ENCODE measurements around the gene SLC35A5.

SLC35A5 gene

GRCh38 chr3:112530573-112530972, 31.3 kb upstream of the SLC35A5 start:
- no peaks in the 10 kb centered on the region; the same call in none of the 2 replicates for H3K36me3 ChIP-seq
- TF ChIP-seq, protein P1, sequence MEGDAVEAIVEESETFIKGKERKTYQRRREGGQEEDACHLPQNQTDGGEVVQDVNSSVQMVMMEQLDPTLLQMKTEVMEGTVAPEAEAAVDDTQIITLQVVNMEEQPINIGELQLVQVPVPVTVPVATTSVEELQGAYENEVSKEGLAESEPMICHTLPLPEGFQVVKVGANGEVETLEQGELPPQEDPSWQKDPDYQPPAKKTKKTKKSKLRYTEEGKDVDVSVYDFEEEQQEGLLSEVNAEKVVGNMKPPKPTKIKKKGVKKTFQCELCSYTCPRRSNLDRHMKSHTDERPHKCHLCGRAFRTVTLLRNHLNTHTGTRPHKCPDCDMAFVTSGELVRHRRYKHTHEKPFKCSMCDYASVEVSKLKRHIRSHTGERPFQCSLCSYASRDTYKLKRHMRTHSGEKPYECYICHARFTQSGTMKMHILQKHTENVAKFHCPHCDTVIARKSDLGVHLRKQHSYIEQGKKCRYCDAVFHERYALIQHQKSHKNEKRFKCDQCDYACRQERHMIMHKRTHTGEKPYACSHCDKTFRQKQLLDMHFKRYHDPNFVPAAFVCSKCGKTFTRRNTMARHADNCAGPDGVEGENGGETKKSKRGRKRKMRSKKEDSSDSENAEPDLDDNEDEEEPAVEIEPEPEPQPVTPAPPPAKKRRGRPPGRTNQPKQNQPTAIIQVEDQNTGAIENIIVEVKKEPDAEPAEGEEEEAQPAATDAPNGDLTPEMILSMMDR (IDR thresholded peaks at IDR 0.05; ENCODE audit: low read depth, low read length), result no peak
- DNase-seq, result no peak

GRCh38 chr3:112531358-112531781, 30.5 kb upstream of the SLC35A5 start:
- Histone ChIP-seq H3K9me3 (no peaks in the 10 kb centered on the region), H3K27me3 (no peaks in the 10 kb centered on the region), H3K4me1 (no peaks in the 10 kb centered on the region), H3K36me3 (peaks cover under 1% of the 10 kb centered on the region), H3K4me3 (ENCODE audit: low read depth, low read length) (no peak overlapping the region)
- TF ChIP-seq, protein P1 (IDR thresholded peaks at IDR 0.05; ENCODE audit: low read depth, low read length), result peak; percentile 49
- no peak for DNase-seq

More at GRCh38 chr3:112530573-112530972, 31.3 kb upstream of the SLC35A5 start:
- Histone ChIP-seq H3K4me1 (no peaks in the 10 kb centered on the region), H3K27me3 (no peaks in the 10 kb centered on the region), H3K9me3 (no peaks in the 10 kb centered on the region), H3K4me3 (ENCODE audit: low read depth, low read length) (no peak overlapping the region)

DNA sequence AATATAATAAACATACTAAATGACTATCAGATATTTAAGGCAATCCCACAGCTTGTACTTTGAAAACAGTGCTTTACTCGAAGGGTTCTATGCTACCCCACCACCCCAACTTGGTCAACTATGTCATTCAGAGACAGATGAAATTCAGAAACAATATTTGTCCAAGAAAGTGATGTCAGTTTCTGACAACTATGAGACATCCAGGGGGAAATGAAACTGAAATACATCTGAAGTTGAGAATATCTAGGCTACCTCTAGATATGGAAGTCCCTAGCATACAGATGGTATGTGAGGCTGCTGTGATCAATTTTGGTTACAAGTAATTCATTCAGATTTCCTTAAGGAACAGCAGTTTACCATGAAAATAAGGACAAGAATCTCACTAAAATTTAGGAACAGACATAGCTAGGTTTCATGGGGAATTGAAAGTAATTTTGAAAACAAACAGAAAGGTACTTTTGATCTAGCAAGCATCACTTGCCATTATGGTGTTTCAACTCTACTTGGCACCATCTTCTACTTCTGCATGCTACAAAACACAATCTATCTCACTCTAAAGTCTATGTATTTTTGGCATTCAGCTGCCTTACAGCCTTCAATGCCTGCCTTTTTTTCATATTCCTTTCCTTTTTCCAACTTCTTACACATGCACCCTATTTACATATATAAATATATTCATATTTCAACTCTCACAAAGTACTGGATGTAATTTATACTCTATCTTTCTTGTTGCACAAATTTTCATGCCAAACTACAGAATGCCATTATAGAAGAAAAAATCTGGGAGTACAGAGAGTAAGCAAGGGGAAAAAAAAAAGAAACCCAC, 21.8 kb upstream of the SLC35A5 start:
- peaks cover 9% of the 10 kb centered on the region for H3K36me3 ChIP-seq
- DNase-seq, result no peak
- H3K4me3 ChIP-seq (ENCODE audit: low read depth, low read length), result no peak overlapping the region
- TF ChIP-seq, protein P1 (IDR thresholded peaks at IDR 0.05; ENCODE audit: low read depth, low read length), result no peak
- no peaks in the 10 kb centered on the region for H3K9me3 ChIP-seq
- H3K27me3 ChIP-seq, result no peaks in the 10 kb centered on the region
- H3K4me1 ChIP-seq, result no peaks in the 10 kb centered on the region

DNA sequence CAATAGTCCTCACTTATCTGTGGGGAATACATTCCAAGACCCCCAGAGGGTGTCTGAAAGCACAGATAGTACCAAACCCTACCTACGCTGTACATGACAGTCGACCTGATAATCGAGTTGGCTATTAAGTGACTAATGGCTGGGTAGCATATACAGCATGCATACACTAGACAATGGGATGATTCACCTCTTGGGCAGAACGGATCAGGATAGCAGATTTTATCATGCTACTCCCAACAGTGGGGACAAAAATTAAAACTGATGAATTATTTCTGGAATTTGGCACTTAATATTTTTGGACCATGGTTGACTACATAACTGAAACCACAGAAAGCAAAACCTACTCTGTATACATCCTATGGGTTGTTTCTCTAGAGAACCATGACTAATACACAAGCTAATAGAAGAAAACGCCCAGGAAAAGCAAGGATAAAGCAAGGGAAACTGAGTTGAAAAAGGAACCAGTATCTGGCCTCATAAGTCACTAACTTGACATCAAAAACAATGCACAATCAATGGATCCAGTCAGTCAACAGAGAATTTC, 15.6 kb upstream of the SLC35A5 start:
- Histone ChIP-seq H3K27me3 (no peaks in the 10 kb centered on the region), H3K4me1 (no peaks in the 10 kb centered on the region), H3K9me3 (no peaks in the 10 kb centered on the region), H3K36me3 (peaks cover 21% of the 10 kb centered on the region), H3K4me3 (ENCODE audit: low read depth, low read length) (no peak overlapping the region)
- DNase-seq, result no peak
- TF ChIP-seq, protein P1 (IDR thresholded peaks at IDR 0.05; ENCODE audit: low read depth, low read length), result no peak

- Histone ChIP-seq H3K4me3 (ENCODE audit: low read depth, low read length) (no peak overlapping the region), H3K27me3 (no peaks in the 10 kb centered on the region), H3K4me1 (no peaks in the 10 kb centered on the region), H3K9me3 (no peaks in the 10 kb centered on the region), H3K36me3 (peaks cover 21% of the 10 kb centered on the region)
- TF ChIP-seq, protein P1 (IDR thresholded peaks at IDR 0.05; ENCODE audit: low read depth, low read length), result no peak
- DNase-seq, result no peak
Observed at GRCh38 chr3:112550859-112551258, 11.0 kb upstream of the SLC35A5 start.
